ENCODE measurements around the gene MTAP. TPM values are rescaled to one million over a fixed set of nuclear protein-coding genes. Genes with fewer than 3 reads are reported as not detected.

The MTAP gene
- total RNA-seq, 1 experiment from 2014 or later, result 326 TPM

DNA sequence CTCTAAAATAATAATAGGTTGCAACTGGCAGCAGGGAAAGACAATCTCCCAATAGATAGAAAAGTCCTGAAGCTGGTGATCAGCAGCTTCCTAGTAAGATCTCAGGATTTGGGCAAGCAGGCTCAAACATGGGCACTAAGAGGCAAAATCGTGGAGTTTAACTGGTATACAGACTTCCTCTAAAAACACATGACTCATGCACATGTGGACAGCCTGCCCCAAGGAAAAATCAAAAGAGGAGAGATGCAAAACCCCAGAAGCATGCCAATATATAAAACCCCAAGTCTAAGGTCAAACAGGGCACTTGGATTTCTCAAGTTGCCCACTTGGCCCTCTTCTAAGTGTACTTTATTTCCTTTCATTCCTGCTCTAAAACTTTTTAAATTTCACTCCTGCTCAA is 129.0 kb downstream of the MTAP start:
- ATAC-seq (no peak), DNase-seq (ENCODE audit: low read depth, low spot score) (no peak)
- H3K27ac ChIP-seq (ENCODE audit: low read depth, low read length), result no peak overlapping the region
- TF ChIP-seq POLR2A (IDR thresholded peaks at IDR 0.05; ENCODE audit: borderline replicate concordance, extremely low read depth, insufficient read depth, insufficient read length) (no peak), POLR2AphosphoS5 (IDR thresholded peaks at IDR 0.05; ENCODE audit: low read depth, low read length) (no peak), ZFX (IDR thresholded peaks at IDR 0.05) (no peak), RAD21 (IDR thresholded peaks at IDR 0.05; ENCODE audit: low read depth) (no peak), TCF7L2 (IDR thresholded peaks at IDR 0.05; ENCODE audit: borderline replicate concordance, extremely low read depth, insufficient read depth, insufficient read length) (no peak), ELF1 (IDR thresholded peaks at IDR 0.05; ENCODE audit: borderline replicate concordance, low read depth) (no peak), YY1 (IDR thresholded peaks at IDR 0.05; ENCODE audit: extremely low read depth, insufficient replicate concordance, low read depth, low read length) (no peak), SRF (IDR thresholded peaks at IDR 0.05; ENCODE audit: low read depth) (no peak), EGR1 (IDR thresholded peaks at IDR 0.05; ENCODE audit: low read depth) (no peak), CEBPB (IDR thresholded peaks at IDR 0.05; ENCODE audit: low read depth) (no peak), SP1 (IDR thresholded peaks at IDR 0.05; ENCODE audit: low read depth) (no peak), ZNF274 (IDR thresholded peaks at IDR 0.05; ENCODE audit: low read depth, low read length) (no peak), SIN3A (IDR thresholded peaks at IDR 0.05; ENCODE audit: low read depth) (no peak), EZH2phosphoT487 (IDR thresholded peaks at IDR 0.05; ENCODE audit: borderline replicate concordance) (no peak)
- TF ChIP-seq, protein P1, sequence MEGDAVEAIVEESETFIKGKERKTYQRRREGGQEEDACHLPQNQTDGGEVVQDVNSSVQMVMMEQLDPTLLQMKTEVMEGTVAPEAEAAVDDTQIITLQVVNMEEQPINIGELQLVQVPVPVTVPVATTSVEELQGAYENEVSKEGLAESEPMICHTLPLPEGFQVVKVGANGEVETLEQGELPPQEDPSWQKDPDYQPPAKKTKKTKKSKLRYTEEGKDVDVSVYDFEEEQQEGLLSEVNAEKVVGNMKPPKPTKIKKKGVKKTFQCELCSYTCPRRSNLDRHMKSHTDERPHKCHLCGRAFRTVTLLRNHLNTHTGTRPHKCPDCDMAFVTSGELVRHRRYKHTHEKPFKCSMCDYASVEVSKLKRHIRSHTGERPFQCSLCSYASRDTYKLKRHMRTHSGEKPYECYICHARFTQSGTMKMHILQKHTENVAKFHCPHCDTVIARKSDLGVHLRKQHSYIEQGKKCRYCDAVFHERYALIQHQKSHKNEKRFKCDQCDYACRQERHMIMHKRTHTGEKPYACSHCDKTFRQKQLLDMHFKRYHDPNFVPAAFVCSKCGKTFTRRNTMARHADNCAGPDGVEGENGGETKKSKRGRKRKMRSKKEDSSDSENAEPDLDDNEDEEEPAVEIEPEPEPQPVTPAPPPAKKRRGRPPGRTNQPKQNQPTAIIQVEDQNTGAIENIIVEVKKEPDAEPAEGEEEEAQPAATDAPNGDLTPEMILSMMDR (IDR thresholded peaks at IDR 0.05 in 2 of 3, conservative IDR thresholded peaks at IDR 0.05 in 1 of 3; ENCODE audit: borderline replicate concordance in 1 of 3, insufficient read depth in 1 of 3, low read depth in 2 of 3, low read length in 2 of 3), result no peak
- TF ChIP-seq, protein P2, sequence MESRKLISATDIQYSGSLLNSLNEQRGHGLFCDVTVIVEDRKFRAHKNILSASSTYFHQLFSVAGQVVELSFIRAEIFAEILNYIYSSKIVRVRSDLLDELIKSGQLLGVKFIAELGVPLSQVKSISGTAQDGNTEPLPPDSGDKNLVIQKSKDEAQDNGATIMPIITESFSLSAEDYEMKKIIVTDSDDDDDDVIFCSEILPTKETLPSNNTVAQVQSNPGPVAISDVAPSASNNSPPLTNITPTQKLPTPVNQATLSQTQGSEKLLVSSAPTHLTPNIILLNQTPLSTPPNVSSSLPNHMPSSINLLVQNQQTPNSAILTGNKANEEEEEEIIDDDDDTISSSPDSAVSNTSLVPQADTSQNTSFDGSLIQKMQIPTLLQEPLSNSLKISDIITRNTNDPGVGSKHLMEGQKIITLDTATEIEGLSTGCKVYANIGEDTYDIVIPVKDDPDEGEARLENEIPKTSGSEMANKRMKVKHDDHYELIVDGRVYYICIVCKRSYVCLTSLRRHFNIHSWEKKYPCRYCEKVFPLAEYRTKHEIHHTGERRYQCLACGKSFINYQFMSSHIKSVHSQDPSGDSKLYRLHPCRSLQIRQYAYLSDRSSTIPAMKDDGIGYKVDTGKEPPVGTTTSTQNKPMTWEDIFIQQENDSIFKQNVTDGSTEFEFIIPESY (IDR thresholded peaks at IDR 0.05; ENCODE audit: extremely low read depth, insufficient replicate concordance, low read length), result no peak
- H3K4me1 ChIP-seq (ENCODE audit: control insufficient read depth in 1 of 2, insufficient read depth in 2 of 2, low read length in 2 of 2), result peaks cover 8 to 10% of the 10 kb centered on the region in 2 experiments; a peak in 3 of 4 replicates
- no peak overlapping the region for H2AFZ ChIP-seq (ENCODE audit: low read depth, low read length, poor library complexity, severe bottlenecking)
- no peak overlapping the region for H3K4me2 ChIP-seq (ENCODE audit: low read length)
- no peaks in the 10 kb centered on the region for H4K20me1 ChIP-seq (ENCODE audit: insufficient read depth)
- ChIA-PET RAD21 (ENCODE audit: low non-redundant PET in 1 of 2, low total read pairs in 2 of 2, uncharacterized antibody in 2 of 2, unreplicated experiment in 2 of 2) (no interaction called here), CTCF (no interaction called here), POLR2A (no interaction called here)
- H3K4me3 ChIP-seq (replicated peaks in 1 of 2; ENCODE audit: low read depth in 1 of 2, low read length in 2 of 2), result no peak overlapping the region
- BruUV-seq (replicated peaks), result no TSS peak
- no peaks in the 10 kb centered on the region for H3K36me3 ChIP-seq (ENCODE audit: control insufficient read depth in 1 of 2, insufficient read depth in 2 of 2, low read length in 2 of 2)
- H3K79me2 ChIP-seq (ENCODE audit: insufficient read depth, low read length), result no peaks in the 10 kb centered on the region
- H3K9me2 ChIP-seq (ENCODE audit: insufficient read depth), result no peaks in the 10 kb centered on the region
- intact Hi-C loops (cut with micrococcal nuclease), result no loop called here
- H3K9ac ChIP-seq (ENCODE audit: low read length), result no peak overlapping the region
- no peaks in the 10 kb centered on the region for H3K9me3 ChIP-seq (ENCODE audit: control insufficient read depth in 1 of 2, insufficient read depth in 1 of 2, low read depth in 1 of 2, low read length in 2 of 2)
- H3K27me3 ChIP-seq (ENCODE audit: insufficient read depth, low read length), result no peaks in the 10 kb centered on the region

All from HCT116 (cell line).